Measurements from ENCODE around the gene TRIM8. TPM values are rescaled to one million over a fixed set of nuclear protein-coding genes. Genes with fewer than 3 reads are reported as not detected.

The TRIM8 gene
- total and polyA plus RNA-seq, 4 donors = 81.5 to 173 (median 120) TPM

DNA sequence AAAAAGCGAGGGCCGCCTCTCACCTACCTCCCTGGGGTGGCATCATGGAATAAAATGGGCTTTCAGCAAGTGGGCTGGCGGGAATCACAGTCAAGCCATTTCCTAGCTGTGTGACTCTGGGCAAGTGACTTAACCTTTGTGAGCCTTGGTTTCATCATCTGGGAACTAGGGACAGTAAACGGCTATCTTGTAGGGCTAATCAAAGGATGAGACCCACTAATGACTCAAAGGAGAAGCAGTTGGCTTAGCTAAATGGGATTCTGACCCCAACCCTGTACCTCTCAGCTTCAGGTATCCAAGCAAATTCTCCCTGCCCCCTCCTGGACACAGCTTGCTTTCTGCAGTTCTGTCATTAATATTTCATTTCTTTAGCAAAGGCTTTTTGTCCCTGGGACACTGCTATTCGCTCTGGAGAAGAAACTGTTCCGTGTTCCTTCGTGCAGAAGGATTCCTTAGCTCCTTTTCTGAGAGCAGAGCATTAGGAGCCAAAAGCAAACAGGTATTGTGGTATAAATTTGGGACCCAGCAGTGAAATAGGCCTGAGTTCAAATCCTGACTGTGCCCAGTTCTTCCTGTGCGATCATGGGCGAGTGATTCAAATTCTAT is 25.9 kb downstream of the TRIM8 start:
- 88 to 93% methylated on average over 9 of the region's 9 CpGs for WGBS, 2 donors
- Histone ChIP-seq H3K27me3 (ENCODE audit: control insufficient read depth in 3 of 3, insufficient read depth in 3 of 3, low read length in 2 of 3) (no peaks in the 10 kb centered on the region), H3K9ac (ENCODE audit: insufficient read depth in 1 of 2, low read length in 2 of 2) (no peak overlapping the region), H3K27ac (ENCODE audit: low read depth in 1 of 2, low read length in 1 of 2) (peak overlapping the region; percentile 64 to 82), H3K4me3 (no peak overlapping the region), H3K36me3 (ENCODE audit: control insufficient read depth in 4 of 4, insufficient read depth in 4 of 4, low read length in 4 of 4) (no peaks in the 10 kb centered on the region), H3K9me3 (ENCODE audit: control insufficient read depth in 4 of 4, insufficient read depth in 3 of 4, low read length in 3 of 4) (no peaks in the 10 kb centered on the region), H3K4me1 (ENCODE audit: control insufficient read depth in 5 of 5, insufficient read depth in 5 of 5, low read length in 5 of 5) (peaks cover 10 to 39% (median 25%) of the 10 kb centered on the region in 5 donors)
- no peak for DNase-seq
- TF ChIP-seq, protein P1, sequence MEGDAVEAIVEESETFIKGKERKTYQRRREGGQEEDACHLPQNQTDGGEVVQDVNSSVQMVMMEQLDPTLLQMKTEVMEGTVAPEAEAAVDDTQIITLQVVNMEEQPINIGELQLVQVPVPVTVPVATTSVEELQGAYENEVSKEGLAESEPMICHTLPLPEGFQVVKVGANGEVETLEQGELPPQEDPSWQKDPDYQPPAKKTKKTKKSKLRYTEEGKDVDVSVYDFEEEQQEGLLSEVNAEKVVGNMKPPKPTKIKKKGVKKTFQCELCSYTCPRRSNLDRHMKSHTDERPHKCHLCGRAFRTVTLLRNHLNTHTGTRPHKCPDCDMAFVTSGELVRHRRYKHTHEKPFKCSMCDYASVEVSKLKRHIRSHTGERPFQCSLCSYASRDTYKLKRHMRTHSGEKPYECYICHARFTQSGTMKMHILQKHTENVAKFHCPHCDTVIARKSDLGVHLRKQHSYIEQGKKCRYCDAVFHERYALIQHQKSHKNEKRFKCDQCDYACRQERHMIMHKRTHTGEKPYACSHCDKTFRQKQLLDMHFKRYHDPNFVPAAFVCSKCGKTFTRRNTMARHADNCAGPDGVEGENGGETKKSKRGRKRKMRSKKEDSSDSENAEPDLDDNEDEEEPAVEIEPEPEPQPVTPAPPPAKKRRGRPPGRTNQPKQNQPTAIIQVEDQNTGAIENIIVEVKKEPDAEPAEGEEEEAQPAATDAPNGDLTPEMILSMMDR (IDR thresholded peaks at IDR 0.05; ENCODE audit: control extremely low read depth, extremely low read depth) = no peak
- no peak for ATAC-seq (ENCODE audit: insufficient read depth, low FRiP score)

DNA sequence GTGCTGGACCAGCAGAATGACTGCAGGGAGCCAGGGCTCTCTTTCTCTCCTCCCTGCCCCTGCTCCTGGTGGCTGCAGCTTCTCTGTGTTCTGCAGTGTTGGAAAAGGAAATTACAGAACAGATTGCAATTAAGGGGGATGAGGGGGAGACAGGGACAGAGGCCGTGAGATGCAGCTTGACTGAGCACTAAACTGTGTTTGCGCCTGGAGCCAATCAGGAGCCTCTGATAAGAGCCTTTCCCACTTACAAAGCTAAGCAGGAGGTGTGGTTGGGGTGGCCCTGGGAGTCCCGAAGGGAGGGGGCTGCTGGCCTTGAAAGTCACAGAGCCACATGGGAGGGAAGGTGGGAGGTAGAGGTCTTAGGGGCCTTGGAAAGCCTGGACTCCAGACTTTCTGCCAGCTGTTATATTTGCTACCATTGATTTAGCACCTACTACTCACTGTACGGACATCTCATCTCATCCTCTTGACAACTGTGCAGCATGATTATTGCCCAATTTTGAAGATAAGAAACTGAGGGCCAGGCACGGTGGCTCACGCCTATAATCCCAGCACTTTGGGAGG is 26.7 kb downstream of the TRIM8 start:
- DNase-seq (peak in 1 of 3 donors; percentile 28), ATAC-seq (ENCODE audit: insufficient read depth, low FRiP score) (no peak)
- H3K9me3 ChIP-seq (ENCODE audit: control insufficient read depth in 4 of 4, insufficient read depth in 3 of 4, low read length in 3 of 4) = no peaks in the 10 kb centered on the region
- H3K27ac ChIP-seq (ENCODE audit: low read depth in 1 of 2, low read length in 1 of 2) = peak overlapping the region in 1 of 2 donors; percentile 55
- no peaks in the 10 kb centered on the region for H3K27me3 ChIP-seq (ENCODE audit: control insufficient read depth in 3 of 3, insufficient read depth in 3 of 3, low read length in 2 of 3)
- H3K4me3 ChIP-seq = no peak overlapping the region
- 66 to 77% methylated on average over 6 of the region's 6 CpGs for WGBS, 2 donors
- no peaks in the 10 kb centered on the region for H3K36me3 ChIP-seq (ENCODE audit: control insufficient read depth in 4 of 4, insufficient read depth in 4 of 4, low read length in 4 of 4)
- TF ChIP-seq, protein P1 (IDR thresholded peaks at IDR 0.05; ENCODE audit: control extremely low read depth, extremely low read depth) = no peak
- H3K4me1 ChIP-seq (ENCODE audit: control insufficient read depth in 5 of 5, insufficient read depth in 5 of 5, low read length in 5 of 5) = peaks cover 12 to 46% (median 32%) of the 10 kb centered on the region in 5 donors
- H3K9ac ChIP-seq (ENCODE audit: insufficient read depth in 1 of 2, low read length in 2 of 2) = no peak overlapping the region

DNA sequence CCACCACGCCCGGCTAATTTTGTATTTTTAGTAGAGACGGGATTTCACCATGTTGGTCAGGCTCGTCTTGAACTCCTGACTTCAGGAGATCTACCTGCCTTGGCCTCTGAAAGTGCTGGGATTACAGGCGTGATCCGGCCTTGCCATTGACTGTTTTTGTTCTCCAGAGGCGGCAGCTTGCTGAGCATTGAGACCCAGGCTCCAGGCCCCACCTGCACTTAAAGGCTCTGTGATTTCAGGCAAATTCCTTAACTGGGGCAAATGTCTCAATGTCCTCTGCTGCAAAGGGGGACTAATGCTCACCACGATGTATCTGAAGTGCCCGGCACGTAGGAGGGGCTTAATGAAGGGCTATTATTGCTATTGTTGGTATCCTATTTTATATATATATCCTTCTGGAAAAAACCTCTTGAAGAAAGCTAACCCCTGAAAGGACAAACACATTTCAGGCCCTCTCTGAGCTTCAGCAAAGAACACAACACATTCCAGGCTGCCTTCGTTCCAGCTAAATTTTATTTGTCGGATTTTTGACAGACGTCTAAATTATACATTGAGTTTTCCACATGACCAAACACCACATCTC is 29.0 kb downstream of the TRIM8 start:
- peak overlapping the region; percentile 63 to 76 for H3K27ac ChIP-seq (ENCODE audit: low read depth in 1 of 2, low read length in 1 of 2)
- DNase-seq = no peak
- H3K9ac ChIP-seq (ENCODE audit: insufficient read depth in 1 of 2, low read length in 2 of 2) = peak overlapping the region in 1 of 2 donors; percentile 30
- TF ChIP-seq, protein P1 (IDR thresholded peaks at IDR 0.05; ENCODE audit: control extremely low read depth, extremely low read depth) = no peak
- no peak for ATAC-seq (ENCODE audit: insufficient read depth, low FRiP score)
- H3K27me3 ChIP-seq (ENCODE audit: control insufficient read depth in 3 of 3, insufficient read depth in 3 of 3, low read length in 2 of 3) = no peaks in the 10 kb centered on the region
- no peak overlapping the region for H3K4me3 ChIP-seq
- no peaks in the 10 kb centered on the region for H3K36me3 ChIP-seq (ENCODE audit: control insufficient read depth in 4 of 4, insufficient read depth in 4 of 4, low read length in 4 of 4)
- H3K4me1 ChIP-seq (ENCODE audit: control insufficient read depth in 5 of 5, insufficient read depth in 5 of 5, low read length in 5 of 5) = peaks cover 12 to 68% (median 36%) of the 10 kb centered on the region in 5 donors
- H3K9me3 ChIP-seq (ENCODE audit: control insufficient read depth in 4 of 4, insufficient read depth in 3 of 4, low read length in 3 of 4) = no peaks in the 10 kb centered on the region
- 57 to 70% methylated on average over 13 of the region's 13 CpGs for WGBS, 2 donors

All from lung (tissue), 12 donors.